HG03460 (cell line): Measurements from ENCODE around the gene TMEM107.
A peak's percentile ranks its signal among the peaks of the same experiment; 100 is the strongest.
"Not testable (repeated sequence)": the region's sequence is repeated elsewhere in the genome, so short reads cannot be mapped to it uniquely, and the experiment has no call there.

Experiments used
- ATAC-seq: cut with Tn5 transposase; IDR thresholded peaks from one replicate; pipeline ENCODE4 v1.9.1; 2021; ENCODE audit not compliant: unreplicated experiment

The TMEM107 gene

DNA sequence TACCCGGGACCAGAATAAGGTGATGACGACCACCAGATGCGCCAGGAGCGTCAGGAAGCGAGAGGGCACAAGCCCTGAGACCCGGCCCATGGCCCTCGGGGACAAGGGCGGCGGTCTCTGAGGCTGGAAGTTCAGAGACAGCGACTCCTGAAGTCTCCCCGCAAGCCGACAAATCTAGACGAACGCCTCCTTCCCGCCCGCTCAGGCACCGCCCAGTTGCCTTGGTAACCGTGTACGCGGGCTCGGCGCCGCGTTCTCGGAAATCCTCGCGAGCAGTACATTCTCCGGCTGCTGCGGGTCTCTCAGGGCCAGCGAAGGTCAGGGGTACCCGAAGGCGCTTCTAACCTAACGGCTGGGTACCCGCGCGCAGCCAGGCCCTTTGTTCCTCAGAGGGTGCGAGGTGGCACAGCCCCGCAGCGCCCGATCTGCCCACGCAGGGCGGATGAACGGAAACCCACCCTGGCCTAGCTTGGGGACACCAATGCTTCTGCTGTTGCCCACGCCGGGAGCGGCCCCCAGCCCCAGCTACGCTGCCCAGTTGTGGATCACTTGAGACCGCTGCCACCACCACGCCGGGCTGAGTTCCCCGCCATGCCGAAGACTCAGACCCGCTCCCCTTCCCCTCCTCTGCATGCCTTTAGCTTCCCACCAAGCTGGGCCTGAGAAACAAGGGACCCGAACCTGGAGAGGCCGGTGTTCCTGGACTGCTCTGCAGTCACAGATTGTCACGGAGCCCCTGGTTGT, at the start of gene TMEM107:
Gene TMEM107, minus strand, starts transcription at position 184 of the 744 bp plus-strand sequence. Its CDS starts 94 bp downstream, at position 90.
- ATAC-seq: no peak

DNA sequence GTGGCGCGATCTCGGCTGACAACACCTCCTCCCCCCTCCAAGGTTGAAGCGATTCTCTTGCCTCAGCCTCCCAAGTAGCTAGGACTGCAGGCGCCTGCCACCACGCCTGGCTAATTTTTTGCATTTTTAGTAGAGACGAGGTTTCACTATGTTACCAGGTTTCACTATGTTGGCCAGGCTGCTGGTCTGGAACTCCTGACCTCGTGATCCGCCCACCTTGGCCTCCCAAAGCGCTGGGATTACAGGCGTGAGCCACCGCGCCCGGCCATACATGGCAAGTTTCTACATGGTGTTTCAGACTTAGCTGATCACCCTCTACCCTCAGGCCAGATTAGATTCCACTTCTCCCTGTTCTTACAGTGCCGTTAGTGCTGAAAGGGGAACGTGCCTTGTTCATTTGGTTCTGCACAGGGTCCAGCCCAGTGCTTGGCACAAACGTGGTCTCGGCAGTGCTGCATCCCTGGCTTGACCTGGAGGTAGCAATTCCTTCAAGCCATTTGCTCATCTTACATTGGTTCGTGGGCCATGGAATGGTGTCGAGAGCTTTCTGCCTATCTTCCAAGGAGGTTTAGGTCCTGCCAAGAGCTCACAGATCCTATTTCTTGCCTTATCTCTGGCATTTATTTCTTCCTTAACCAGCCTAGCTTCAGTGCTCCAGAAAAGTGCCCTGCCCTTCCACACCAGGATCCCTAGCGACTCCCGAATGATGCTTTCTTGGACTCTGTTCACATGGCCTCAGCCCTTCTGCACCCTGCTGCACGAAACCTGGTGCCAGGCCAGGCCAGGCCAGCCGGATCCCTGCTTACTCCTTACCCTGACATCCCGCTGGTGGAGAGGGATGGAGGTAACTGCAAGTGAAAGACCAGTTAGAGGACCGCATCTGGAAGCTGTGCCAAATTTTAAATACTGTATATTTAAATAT, 49.0 kb upstream of the TMEM107 start:
- ATAC-seq: no peak

DNA sequence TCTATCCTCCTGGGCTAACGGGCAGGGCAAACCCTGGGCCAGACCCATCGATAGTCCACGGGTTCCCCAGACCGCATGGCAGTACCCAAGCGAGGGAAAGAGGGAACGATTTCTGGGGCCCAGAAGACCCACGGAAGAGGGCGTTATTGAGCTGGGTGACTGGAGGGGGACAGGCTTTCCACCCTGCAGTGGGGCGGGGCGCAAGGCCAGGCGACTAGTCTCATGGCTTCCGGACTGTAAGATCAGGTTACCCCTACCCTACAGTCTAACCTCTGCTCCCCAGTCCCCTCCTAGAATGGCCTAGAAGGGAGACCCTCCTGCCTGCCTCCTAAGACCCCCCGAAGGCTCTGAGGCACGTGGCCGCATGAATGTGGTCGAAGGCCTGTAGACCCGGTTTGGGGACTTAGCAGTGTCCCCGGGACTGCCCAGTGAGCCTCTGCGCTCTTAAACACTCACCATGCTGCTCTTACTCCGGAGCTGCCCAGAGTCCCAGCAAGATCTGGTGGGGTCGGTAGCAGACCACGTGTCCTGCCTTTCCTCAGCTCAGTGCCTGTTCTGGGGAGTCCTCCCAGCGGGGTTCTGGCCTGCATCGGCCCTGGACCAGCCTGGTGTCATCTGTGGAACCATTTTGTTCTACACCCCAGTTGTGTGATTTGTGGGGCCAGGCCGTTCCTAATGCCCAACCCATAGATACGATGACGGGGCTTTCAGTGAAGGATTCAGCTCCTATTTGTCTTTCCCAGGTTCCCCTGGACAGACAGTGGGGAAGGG, 47.4 kb upstream of the TMEM107 start:
- peak; percentile 13 for ATAC-seq

DNA sequence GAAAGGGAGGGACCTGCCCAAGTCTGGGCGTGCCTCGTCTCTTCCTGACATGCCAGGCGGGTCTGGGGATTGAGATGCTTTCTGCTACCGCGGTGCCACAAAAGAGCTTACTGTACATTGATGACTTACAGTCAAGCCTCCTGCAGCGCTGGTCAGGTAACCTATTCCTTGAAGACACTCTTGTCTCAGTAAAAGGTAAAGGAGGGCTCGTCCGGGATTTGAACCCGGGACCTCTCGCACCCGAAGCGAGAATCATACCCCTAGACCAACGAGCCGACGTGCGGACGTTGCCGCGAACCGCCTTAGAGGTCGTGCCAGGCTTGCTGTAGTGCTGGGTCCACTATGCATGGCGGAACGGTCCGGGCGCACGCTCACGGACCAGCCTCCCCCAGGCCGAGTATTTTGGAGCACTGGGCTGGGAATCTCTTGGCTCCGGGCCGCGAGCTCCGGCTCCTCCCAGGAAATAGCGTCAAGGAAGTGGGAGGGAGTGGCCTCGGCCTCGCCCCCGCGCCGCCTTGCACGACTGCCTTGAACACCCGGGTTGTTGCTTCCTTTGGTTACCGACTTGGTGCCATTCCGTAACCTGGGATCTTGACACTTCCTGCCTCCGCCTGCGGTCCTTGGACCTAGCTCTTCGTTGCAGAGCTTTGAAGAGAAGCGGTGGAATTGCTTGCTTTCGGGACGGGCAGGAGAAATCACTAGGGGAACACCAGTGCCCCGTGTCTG, 46.6 kb upstream of the TMEM107 start:
- peak; percentile 39 for ATAC-seq

GRCh38 chr17:8222380-8222629, 46.1 kb upstream of the TMEM107 start:
- peak; percentile 27 for ATAC-seq

DNA sequence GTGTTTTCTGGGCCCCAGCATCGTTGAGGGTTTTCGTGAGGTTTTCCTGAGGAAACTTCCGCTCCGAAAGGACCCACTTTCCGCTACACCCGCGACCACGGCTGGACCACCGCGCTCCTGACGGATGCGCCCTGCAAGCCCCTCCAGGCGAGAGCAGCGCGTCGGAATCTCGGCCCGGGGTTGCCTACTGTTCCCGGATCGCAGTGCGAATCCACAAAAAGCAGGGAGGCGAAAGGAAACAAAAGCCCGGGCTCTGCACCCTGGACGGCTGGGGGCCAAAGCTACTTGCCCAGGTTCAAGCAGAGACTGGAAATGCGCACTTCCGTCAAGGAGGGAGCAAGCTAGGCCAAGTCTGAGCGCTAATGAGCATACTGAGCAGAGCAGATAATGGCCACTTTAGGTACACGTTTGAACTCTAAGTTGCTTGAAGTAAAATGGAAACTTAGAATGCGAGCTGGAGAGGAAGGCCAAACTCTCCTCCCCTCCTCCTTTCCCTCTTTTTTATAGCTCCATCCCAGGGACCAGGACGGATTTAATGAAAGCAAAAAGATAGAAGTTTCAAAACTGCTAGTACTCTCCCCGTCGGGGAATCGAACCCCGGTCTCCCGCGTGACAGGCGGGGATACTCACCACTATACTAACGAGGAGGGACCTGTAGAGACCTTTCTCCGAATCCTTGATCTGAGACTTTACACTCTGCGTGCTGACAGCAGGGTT, 45.6 kb upstream of the TMEM107 start:
- ATAC-seq: peak; percentile 36

GRCh38 chr17:8220783-8221662, 44.8 kb upstream of the TMEM107 start:
- ATAC-seq: no peak

DNA sequence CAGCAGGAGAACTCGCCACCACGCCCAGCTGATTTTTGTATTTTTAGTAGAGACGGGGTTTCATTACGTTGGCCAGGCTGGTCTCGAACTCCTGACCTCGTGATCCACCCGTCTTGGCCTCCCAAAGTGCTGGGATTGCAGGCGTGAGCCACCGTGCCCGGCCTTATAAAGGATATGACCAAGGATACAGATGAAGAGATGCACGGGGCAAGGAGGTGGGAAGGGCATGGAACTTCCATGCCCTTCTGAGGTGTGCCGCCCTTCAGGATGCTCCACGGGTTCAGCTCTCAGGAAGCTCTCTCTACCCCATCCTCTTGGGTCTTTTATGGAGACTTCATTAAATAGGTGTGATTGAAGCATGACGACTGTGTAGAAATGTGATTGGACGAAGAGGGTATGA, 37.8 kb upstream of the TMEM107 start:
- not testable (repeated sequence) for ATAC-seq

DNA sequence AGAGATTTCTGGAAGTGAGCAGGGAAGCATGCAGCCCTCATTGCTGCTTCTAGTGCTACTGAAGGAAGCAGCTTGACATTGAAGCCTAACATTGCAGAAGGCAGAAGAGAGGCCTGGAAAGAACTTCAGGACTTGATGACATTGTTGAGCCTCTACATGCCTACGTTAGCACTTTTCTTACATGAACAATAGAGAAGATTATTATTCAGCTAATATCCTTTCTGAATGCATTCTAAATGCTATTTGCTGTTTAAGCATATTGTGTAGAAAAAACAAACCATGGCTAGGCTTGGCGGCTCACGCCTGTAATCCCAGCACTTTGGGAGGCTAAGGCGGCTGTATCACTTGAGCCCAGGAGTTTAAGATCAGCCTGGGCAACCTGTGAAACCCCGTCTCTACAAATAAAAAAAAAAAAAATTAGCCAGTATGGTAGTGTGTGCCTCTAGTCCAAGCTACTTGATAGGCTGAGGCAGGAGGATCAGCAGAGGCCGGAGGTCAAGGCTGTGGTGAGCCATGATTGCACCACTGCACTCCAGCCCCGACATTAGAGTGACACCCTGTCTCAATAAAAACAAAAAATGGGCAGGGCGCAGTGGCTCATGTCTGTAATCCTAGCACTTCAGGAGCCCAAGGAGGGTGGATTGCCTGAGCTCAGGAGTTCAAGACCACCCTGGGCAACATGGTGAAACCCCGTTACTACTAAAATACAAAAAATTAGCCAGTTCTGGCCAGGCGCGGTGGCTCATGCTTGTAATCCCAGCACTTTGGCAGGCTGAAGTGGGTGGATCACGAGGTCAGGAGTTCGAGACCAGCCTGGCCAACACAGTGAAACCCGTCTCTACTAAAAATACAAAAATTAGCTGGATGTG, 36.4 kb upstream of the TMEM107 start:
- ATAC-seq: no peak

DNA sequence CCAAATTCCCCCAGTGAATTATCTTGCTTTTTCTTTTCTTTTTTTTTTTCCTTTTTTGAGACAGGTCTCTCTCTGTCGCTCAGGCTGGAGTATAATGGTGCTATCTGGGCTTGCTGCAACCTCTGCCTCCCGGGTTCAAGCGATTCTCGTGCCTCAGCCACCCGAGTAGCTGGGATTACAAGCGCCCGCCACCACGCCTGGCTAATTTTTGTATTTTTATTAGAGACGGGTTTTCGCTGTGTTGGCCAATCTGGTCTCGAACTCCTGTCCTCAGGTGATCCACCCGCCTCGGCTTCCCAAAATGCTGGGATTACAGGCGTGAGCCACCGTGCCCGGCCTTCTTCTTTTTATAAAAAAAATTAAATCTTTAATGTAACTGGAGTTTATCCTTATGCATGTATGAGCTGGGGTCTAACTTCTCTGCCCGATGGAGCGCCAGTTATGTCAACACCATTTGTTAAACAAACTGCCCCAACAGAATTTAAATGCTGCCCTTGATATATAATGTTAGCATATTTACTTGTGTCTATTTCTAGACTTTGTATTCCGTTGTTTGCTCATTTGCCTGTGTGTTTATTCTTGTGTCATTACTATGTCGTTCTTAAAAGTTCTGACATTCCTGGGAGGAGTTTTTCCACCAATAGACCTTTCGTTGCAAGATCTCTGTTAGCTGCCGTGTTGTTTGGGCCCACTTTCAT, 34.7 kb upstream of the TMEM107 start:
- no peak for ATAC-seq

DNA sequence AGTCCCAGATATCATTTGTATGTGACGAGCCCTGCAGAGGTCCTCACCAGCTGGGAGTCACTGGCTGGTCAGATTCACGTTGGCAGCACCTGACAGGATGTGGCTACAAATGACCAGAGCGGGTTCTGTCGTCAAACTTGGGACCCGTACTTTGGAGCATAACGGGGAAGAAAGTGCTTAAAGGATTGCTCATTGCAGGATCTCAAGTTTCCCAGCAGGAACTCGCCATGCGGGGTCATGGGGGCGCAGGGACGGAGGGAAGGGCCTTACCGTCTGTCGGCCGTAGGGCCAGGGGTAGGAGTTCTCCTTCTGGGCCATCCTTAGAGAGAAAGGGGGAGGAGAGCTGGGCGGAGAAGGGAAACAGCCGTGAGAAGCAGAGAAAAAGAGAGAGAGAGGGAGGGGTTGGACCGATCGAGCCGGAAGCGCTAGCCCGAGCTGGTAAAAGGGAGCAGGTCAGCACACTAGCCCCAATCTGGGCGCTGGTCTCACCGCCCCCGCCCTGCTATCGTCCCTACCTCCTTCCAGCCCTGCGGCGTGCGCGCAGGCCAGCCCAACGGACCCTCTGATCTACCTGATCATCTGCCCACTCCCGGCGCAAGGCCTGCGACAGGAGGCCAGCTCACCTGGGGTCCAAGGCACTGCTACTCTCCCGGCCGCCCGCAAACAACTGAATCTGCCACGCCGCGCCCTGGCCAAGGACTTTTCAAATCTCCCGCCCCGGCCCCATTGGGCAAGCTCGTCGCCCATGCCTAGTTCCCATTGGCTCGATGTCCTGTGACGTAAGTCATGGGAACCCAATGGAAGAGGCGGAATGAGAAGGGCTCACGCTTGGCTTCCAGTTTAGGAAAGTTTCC, 34.0 kb upstream of the TMEM107 start, which contains the start of gene AURKB:
Gene AURKB, minus strand, starts transcription at position 669 of the 854 bp plus-strand sequence. Its CDS starts 351 bp downstream, at position 318.
- ATAC-seq: peak; percentile 84

- ATAC-seq: no peak
Observed at GRCh38 chr17:8206536-8206935, 30.4 kb upstream of the TMEM107 start.

GRCh38 chr17:8204761-8205555, 28.8 kb upstream of the TMEM107 start:
- ATAC-seq: no peak

GRCh38 chr17:8192070-8192815, 16.1 kb upstream of the TMEM107 start:
- ATAC-seq: no peak

- no peak for ATAC-seq
Observed at GRCh38 chr17:8190506-8190905, 14.3 kb upstream of the TMEM107 start.
